B cell (primary cell): ENCODE data around the gene HRNR. TPM values are rescaled to one million over a fixed set of nuclear protein-coding genes. Genes with fewer than 3 reads are reported as not detected.

Experiments used
- ATAC-seq: fragments of 200-7000 bp; cut with Tn5 transposase; one replicate; pipeline ENCODE4 v1.10.0; 2021; ENCODE audit warnings: low read depth, mild to moderate bottlenecking, moderate number of reproducible peaks, moderate library complexity
- CTCF ChIA-PET: fragments of 350-600 bp; sonication (Branson Sonifier 250); formaldehyde crosslinking; loops from one replicate; lab custom pipeline; 2021; ENCODE audit warnings: antibody characterized with exemption, inconsistent platforms; lab: Charles Lee
- POLR2A ChIA-PET: fragments of 350-600 bp; sonication (Branson Sonifier 250); formaldehyde crosslinking; loops from one replicate; lab custom pipeline; 2021; ENCODE audit warnings: antibody characterized with exemption; lab: Charles Lee
- DNase-seq: peaks from one replicate; pipeline ENCODE4 v3.0.0; 2013
- H2AFZ ChIP-seq: 2 replicates; pipeline ENCODE4 v1.6.1; 2012; ENCODE audit warnings: mild to moderate bottlenecking, low read depth, low read length; ENCODE audit not compliant: insufficient read depth, poor library complexity, severe bottlenecking
- H3K27ac ChIP-seq, 2 donors: 1 replicate in 1 of 2; 2 replicates in 1 of 2; pipeline ENCODE4 v1.5.1; 2012 to 2013; ENCODE audit warnings: low read length in 2 of 2, mild to moderate bottlenecking in 2 of 2, moderate library complexity in 1 of 2
- H3K27me3 ChIP-seq, 4 experiments: fragments of 200-600 bp in 1 of 4; sonication (generic) in 1 of 4; replicated peaks in 1 of 4; 1 replicate in 2 of 4; 2 replicates in 2 of 4; pipeline versions ENCODE4 v1.6.1 to v1.7.0; 2013 to 2016; ENCODE audit warnings: low read length in 3 of 4, mild to moderate bottlenecking in 2 of 4, mixed read lengths in 1 of 4, moderate library complexity in 1 of 4; ENCODE audit not compliant: insufficient read depth in 4 of 4, control insufficient read depth in 3 of 4; ENCODE audit errors: control extremely low read depth in 1 of 4
- H3K36me3 ChIP-seq, 2 experiments: replicated peaks in 1 of 2; 1 replicate in 1 of 2; 2 replicates in 1 of 2; pipeline versions ENCODE4 v1.6.1 to v1.7.1; 2013; ENCODE audit warnings: low read length in 1 of 2; ENCODE audit not compliant: insufficient read depth in 2 of 2, control insufficient read depth in 1 of 2; ENCODE audit errors: control extremely low read depth in 1 of 2, extremely low read depth in 1 of 2
- H3K4me1 ChIP-seq, 2 donors: fragments of 200-600 bp in 1 of 2; sonication (generic) in 1 of 2; 1 replicate in 1 of 2; 2 replicates in 1 of 2; pipeline versions ENCODE4 v1.5.1 to v1.6.1; 2013 to 2017; ENCODE audit warnings: low read length in 2 of 2; ENCODE audit not compliant: control insufficient read depth in 2 of 2, insufficient read depth in 2 of 2
- H3K4me2 ChIP-seq: replicated peaks from 2 replicates; pipeline ENCODE3; 2012; ENCODE audit warnings: mild to moderate bottlenecking, low read depth, low read length; ENCODE audit not compliant: poor library complexity, severe bottlenecking
- H3K4me3 ChIP-seq, 5 experiments: fragments of 200-600 bp in 1 of 5; sonication (generic) in 1 of 5; 1 replicate in 3 of 5; 2 replicates in 2 of 5; pipeline versions ENCODE4 v1.5.1 to v1.7.0; 2011 to 2016; ENCODE audit warnings: low read length in 4 of 5, mild to moderate bottlenecking in 4 of 5, low read depth in 2 of 5, control low read depth in 1 of 5, moderate library complexity in 1 of 5; ENCODE audit not compliant: insufficient read depth in 1 of 5; ENCODE audit errors: control extremely low read depth in 1 of 5, extremely low read depth in 1 of 5
- H3K79me2 ChIP-seq: fragments of 200-600 bp; sonication (generic); one replicate; pipeline ENCODE4 v1.6.0; 2016; ENCODE audit warnings: low read length; ENCODE audit not compliant: control insufficient read depth, insufficient read depth
- H3K9ac ChIP-seq: fragments of 200-600 bp; sonication (generic); 2 replicates; pipeline ENCODE4 v1.6.1; 2017; ENCODE audit warnings: mild to moderate bottlenecking, low read length, moderate library complexity
- H3K9me3 ChIP-seq, 3 donors: one replicate each; pipeline versions ENCODE4 v1.6.1 to v1.7.1; 2013; ENCODE audit warnings: low read length in 2 of 3; ENCODE audit not compliant: control insufficient read depth in 2 of 3, insufficient read depth in 1 of 3; ENCODE audit errors: control extremely low read depth in 1 of 3
- H4K20me1 ChIP-seq: 2 replicates; pipeline ENCODE4 v1.6.0; 2012; ENCODE audit warnings: mild to moderate bottlenecking, low read length; ENCODE audit not compliant: insufficient read depth, control insufficient read depth, poor library complexity, severe bottlenecking
- H3K27ac Mint-ChIP-seq: one replicate; pipeline ENCODE4 v1.8.0; 2021; ENCODE audit warnings: mixed read lengths
- H3K27me3 Mint-ChIP-seq: one replicate; pipeline ENCODE4 v1.8.0; 2021; ENCODE audit warnings: mixed read lengths
- H3K4me1 Mint-ChIP-seq: one replicate; pipeline ENCODE4 v1.8.0; 2021; ENCODE audit warnings: mixed read lengths
- H3K4me3 Mint-ChIP-seq: one replicate; pipeline ENCODE4 v1.8.0; 2021; ENCODE audit warnings: mixed read lengths
- H3K9me3 Mint-ChIP-seq: one replicate; pipeline ENCODE4 v1.8.0; 2022; ENCODE audit warnings: mixed read lengths; ENCODE audit not compliant: insufficient read depth
- EZH2 ChIP-seq: IDR thresholded peaks from 2 replicates; pipeline ENCODE4 v1.6.1; 2012; ENCODE audit warnings: borderline replicate concordance, low read depth, mild to moderate bottlenecking, moderate library complexity, low read length; ENCODE audit not compliant: insufficient read depth, poor library complexity, severe bottlenecking
- WGBS: methylation state at CpG from one replicate; pipeline ENCODE4 v1.1.5; 2013; ENCODE audit warnings: missing lambda C conversion rate; ENCODE audit not compliant: insufficient coverage; 5-methylcytosine and 5-hydroxymethylcytosine counted together
- intact Hi-C: fragments of 100-400 bp; cut with micrococcal nuclease; formaldehyde crosslinking; loops from one replicate; pipeline ENCODE4 v1.10.0; 2022
- polyA plus RNA-seq: library from polyadenylated mRNA; depleted of rRNA; stranded (reverse); fragments of >200 nt; gene quantifications from 2 replicates; pipeline ENCODE4 v1.2.3, GENCODE V29; 2012
- total RNA-seq, 2 donors: library from RNA; stranded (reverse); fragments of 120-200 nt in 1 of 2; gene quantifications; 1 replicate in 1 of 2; 2 replicates in 1 of 2; pipeline versions ENCODE4 v1.2.3 to v1.2.4, GENCODE V29; 2013 to 2022
- TF ChIP-seq, protein P1 (sequence below): fragments of 200-600 bp; IDR thresholded peaks from one replicate; pipeline ENCODE4 v1.8.0; 2022; ENCODE audit warnings: antibody characterized with exemption, mild to moderate bottlenecking

HRNR gene
- total and polyA plus RNA-seq, 2 donors (not counting 1 experiment from before 2014, with no cell fraction given): not detected

DNA sequence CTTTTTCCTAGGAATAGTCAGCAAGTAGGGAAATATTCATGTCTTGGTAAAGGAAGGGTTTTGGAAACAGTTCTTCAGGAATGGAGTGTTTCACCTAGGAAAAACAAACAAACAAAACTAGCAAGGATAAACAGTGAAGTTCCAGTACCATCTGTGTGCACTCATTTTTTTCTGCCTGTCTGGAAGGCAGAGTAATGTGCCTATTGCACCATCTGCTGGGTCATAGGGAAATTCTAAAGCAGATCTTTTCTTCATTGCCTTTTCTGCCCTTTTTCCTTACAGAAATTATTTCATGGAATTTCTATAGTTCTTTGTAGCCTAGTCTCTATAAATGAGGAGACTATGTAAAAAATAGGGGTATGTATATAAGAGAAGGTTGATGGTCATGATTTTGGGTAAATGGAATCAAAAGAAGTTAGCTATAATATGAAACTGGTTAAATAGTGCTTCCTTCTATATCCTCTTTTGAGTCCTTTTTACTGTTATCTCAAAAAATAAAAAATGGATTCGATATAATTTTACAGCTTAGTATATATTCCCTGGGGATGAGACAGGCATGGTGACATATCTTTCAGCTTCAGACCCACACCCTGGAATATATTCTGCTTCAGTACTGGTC lies 3.4 kb upstream of the HRNR start:
- WGBS: no CpG with 5 or more reads among the region's 1 CpG
- intact Hi-C loops: no loop called here
- Histone ChIP-seq H3K4me3 (no peak overlapping the region), H3K36me3 (no peaks in the 10 kb centered on the region), H3K4me1 (no peaks in the 10 kb centered on the region), H3K79me2 (no peaks in the 10 kb centered on the region), H3K27ac (no peak overlapping the region), H3K4me2 (no peak overlapping the region), H3K9me3 (no peaks in the 10 kb centered on the region), H4K20me1 (no peaks in the 10 kb centered on the region), H3K27me3 (no peaks in the 10 kb centered on the region), H3K9ac (no peak overlapping the region), H2AFZ (no peak overlapping the region)
- DNase-seq (no peak), ATAC-seq (no peak)
- H3K9me3 Mint-ChIP-seq: no peaks in the 10 kb centered on the region
- CTCF ChIA-PET: interaction anchor here (1.1 kb wide), 1 partner anchor 38 kb away, joined by 4 read pairs; no protein-coding TSS in a partner anchor
- no peak overlapping the region for H3K4me3 Mint-ChIP-seq
- peaks cover 12% of the 10 kb centered on the region for H3K27me3 Mint-ChIP-seq
- no peak overlapping the region for H3K27ac Mint-ChIP-seq
- POLR2A ChIA-PET: no interaction called here
- no peaks in the 10 kb centered on the region for H3K4me1 Mint-ChIP-seq
- TF ChIP-seq EZH2: no peak
- TF ChIP-seq, protein P1, sequence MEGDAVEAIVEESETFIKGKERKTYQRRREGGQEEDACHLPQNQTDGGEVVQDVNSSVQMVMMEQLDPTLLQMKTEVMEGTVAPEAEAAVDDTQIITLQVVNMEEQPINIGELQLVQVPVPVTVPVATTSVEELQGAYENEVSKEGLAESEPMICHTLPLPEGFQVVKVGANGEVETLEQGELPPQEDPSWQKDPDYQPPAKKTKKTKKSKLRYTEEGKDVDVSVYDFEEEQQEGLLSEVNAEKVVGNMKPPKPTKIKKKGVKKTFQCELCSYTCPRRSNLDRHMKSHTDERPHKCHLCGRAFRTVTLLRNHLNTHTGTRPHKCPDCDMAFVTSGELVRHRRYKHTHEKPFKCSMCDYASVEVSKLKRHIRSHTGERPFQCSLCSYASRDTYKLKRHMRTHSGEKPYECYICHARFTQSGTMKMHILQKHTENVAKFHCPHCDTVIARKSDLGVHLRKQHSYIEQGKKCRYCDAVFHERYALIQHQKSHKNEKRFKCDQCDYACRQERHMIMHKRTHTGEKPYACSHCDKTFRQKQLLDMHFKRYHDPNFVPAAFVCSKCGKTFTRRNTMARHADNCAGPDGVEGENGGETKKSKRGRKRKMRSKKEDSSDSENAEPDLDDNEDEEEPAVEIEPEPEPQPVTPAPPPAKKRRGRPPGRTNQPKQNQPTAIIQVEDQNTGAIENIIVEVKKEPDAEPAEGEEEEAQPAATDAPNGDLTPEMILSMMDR: no peak

DNA sequence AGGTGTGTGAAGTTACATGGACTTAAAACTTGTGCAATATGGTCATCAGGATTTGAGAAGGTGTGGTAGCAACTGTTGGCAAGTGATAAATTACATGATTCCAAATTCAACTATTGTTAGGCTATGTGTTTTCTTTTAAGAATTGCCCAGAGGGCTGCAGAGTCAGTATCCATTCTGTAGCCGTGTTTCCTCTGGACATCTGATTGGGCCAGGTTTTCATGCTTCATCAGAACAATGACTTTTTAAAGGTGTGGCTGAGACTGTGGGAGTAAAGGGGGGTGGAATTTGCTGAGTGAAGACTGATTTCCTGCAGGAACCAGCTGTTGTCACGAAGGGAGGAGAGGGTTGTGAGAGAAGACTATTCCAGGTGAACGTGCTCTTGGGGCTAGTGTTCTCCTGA lies 1.7 kb upstream of the HRNR start:
- ChIA-PET POLR2A (no interaction called here), CTCF (no interaction called here)
- DNase-seq (no peak), ATAC-seq (no peak)
- Histone ChIP-seq H3K9ac (no peak overlapping the region), H3K79me2 (no peaks in the 10 kb centered on the region), H3K36me3 (no peaks in the 10 kb centered on the region), H3K4me2 (no peak overlapping the region), H4K20me1 (no peaks in the 10 kb centered on the region), H3K4me3 (no peak overlapping the region), H3K27me3 (no peaks in the 10 kb centered on the region), H3K4me1 (no peaks in the 10 kb centered on the region), H3K27ac (no peak overlapping the region), H2AFZ (no peak overlapping the region), H3K9me3 (peaks cover 0 to 2% (median 0%) of the 10 kb centered on the region in 3 donors)
- intact Hi-C loops: no loop called here
- Mint-ChIP-seq H3K27me3 (peaks cover 18% of the 10 kb centered on the region), H3K27ac (no peak overlapping the region), H3K4me1 (no peaks in the 10 kb centered on the region), H3K9me3 (no peaks in the 10 kb centered on the region), H3K4me3 (no peak overlapping the region)
- 71% methylated on average over 3 of the region's 3 CpGs for WGBS
- TF ChIP-seq EZH2: no peak
- TF ChIP-seq, protein P1: no peak
